ENCODE measurements around the gene YTHDF1. TPM values are rescaled to one million over a fixed set of nuclear protein-coding genes. Genes with fewer than 3 reads are reported as not detected.

Gene YTHDF1
- polyA plus RNA-seq, 1 donor from 2014 or later = 36.9 TPM

DNA sequence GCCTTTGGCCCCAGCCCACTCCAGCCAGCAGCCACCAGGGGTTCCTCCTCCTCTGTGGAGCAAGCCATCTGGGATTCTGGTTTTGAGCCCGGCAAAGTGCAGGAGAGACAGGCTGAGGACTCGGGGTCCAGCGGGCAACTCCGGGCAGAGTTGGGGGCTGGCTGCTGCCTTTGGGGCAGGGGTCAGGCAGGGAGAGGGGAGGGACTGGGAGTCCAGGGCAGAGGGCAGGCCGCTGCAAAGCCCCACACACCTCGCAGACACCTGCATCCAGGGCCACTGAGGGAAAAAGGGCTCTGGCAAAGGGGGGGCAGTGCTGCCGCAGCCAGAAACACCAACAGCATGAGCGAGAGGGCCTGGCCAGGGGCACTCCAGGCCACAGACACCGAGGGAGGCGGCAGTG is 28.5 kb upstream of the YTHDF1 start:
- no peaks in the 10 kb centered on the region for H3K9me3 ChIP-seq (ENCODE audit: low read length)
- TF ChIP-seq, protein P1, sequence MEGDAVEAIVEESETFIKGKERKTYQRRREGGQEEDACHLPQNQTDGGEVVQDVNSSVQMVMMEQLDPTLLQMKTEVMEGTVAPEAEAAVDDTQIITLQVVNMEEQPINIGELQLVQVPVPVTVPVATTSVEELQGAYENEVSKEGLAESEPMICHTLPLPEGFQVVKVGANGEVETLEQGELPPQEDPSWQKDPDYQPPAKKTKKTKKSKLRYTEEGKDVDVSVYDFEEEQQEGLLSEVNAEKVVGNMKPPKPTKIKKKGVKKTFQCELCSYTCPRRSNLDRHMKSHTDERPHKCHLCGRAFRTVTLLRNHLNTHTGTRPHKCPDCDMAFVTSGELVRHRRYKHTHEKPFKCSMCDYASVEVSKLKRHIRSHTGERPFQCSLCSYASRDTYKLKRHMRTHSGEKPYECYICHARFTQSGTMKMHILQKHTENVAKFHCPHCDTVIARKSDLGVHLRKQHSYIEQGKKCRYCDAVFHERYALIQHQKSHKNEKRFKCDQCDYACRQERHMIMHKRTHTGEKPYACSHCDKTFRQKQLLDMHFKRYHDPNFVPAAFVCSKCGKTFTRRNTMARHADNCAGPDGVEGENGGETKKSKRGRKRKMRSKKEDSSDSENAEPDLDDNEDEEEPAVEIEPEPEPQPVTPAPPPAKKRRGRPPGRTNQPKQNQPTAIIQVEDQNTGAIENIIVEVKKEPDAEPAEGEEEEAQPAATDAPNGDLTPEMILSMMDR (IDR thresholded peaks at IDR 0.05; ENCODE audit: poor library complexity, severe bottlenecking) = no peak
- TF ChIP-seq MXI1 (conservative IDR thresholded peaks at IDR 0.05; ENCODE audit: poor library complexity, severe bottlenecking) = no peak
- no peaks in the 10 kb centered on the region for H3K9me2 ChIP-seq (ENCODE audit: insufficient read depth, low read length)
- H3K79me2 ChIP-seq (replicated peaks; ENCODE audit: insufficient read depth, low read length) = no peaks in the 10 kb centered on the region
- H3K27ac ChIP-seq (ENCODE audit: low read length) = no peak overlapping the region
- H3K4me3 ChIP-seq (ENCODE audit: low read length) = no peak overlapping the region
- no peaks in the 10 kb centered on the region for H3F3A ChIP-seq (ENCODE audit: insufficient read depth, low read length, poor library complexity, severe bottlenecking)
- H3K27me3 ChIP-seq (ENCODE audit: insufficient read depth, low read depth, low read length) = no peaks in the 10 kb centered on the region
- H3K9ac ChIP-seq (ENCODE audit: low read length) = no peak overlapping the region
- no peak overlapping the region for H2AFZ ChIP-seq (ENCODE audit: low read depth, low read length)
- no peaks in the 10 kb centered on the region for H3K36me3 ChIP-seq (ENCODE audit: insufficient read depth, low read length)
- no peak overlapping the region for H3K4me2 ChIP-seq (ENCODE audit: low read length)
- no peaks in the 10 kb centered on the region for H4K20me1 ChIP-seq (ENCODE audit: insufficient read depth)

DNA sequence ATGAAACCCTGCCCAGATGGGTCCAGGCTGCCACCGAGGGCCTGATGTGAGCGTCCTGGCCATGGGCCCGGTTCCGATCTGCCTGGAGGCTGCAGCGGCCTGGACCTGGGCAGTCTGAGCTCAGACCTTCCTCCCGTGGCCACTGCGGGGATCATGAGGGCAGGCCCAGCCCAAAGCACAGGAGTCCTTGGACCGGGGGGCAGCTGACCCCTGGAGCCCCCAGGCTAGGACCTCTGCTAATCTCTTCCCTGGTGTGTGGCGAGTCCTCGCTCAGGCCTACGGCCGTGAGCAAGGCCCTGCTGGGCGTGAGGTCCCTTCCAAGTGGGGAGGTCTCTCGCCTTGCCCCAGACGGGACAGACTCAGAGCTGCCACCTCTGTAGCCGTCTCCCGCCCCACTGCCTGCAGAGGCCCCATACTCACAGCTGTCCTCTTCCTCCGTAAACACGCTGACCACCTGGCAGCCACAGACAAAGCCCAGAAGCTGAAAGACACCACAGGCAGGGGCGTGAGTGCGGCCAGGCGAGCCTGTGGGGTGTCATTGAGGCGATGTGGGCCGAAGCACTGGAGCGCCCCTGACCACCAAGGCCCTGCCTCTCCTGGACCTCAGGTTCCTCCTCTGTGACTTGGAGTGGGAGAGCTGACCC is 27.8 kb upstream of the YTHDF1 start:
- no peaks in the 10 kb centered on the region for H3K36me3 ChIP-seq (ENCODE audit: insufficient read depth, low read length)
- H3K27ac ChIP-seq (ENCODE audit: low read length) = no peak overlapping the region
- TF ChIP-seq REST (IDR thresholded peaks at IDR 0.05; ENCODE audit: borderline replicate concordance) (no peak), EZH2 (IDR thresholded peaks at IDR 0.05; ENCODE audit: borderline replicate concordance, insufficient read depth, low read length, poor library complexity, severe bottlenecking) (no peak), SMC3 (conservative IDR thresholded peaks at IDR 0.05; ENCODE audit: poor library complexity) (no peak)
- no peak overlapping the region for H3K4me2 ChIP-seq (ENCODE audit: low read length)
- H3K4me3 ChIP-seq (ENCODE audit: low read length) = no peak overlapping the region
- no peaks in the 10 kb centered on the region for H4K20me1 ChIP-seq (ENCODE audit: insufficient read depth)
- H3K9me2 ChIP-seq (ENCODE audit: insufficient read depth, low read length) = no peaks in the 10 kb centered on the region
- H3K79me2 ChIP-seq (replicated peaks; ENCODE audit: insufficient read depth, low read length) = no peaks in the 10 kb centered on the region
- no peaks in the 10 kb centered on the region for H3K27me3 ChIP-seq (ENCODE audit: insufficient read depth, low read depth, low read length)
- no peak overlapping the region for H2AFZ ChIP-seq (ENCODE audit: low read depth, low read length)
- H3K9ac ChIP-seq (ENCODE audit: low read length) = no peak overlapping the region
- H3F3A ChIP-seq (ENCODE audit: insufficient read depth, low read length, poor library complexity, severe bottlenecking) = no peaks in the 10 kb centered on the region
- H3K9me3 ChIP-seq (ENCODE audit: low read length) = no peaks in the 10 kb centered on the region

DNA sequence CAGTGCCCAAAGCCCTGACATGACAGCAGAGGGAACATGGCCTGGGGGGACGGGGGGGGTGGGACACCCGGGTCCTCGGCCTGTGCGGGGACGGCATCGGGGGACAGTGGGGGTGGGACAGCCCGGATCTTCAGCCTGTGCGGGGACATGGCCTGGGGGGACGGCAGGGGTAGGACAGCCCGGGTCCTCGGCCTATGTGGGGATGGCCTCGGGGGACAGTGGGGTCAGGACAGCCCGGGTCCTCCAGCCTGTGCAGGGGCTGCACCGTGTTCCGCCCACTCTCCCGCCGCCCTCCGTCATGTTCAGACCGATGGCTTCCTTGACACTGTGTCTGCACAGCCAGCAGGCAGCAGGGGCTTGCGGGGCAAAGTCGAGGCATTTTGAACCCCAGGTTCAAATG is 26.8 kb upstream of the YTHDF1 start:
- H4K20me1 ChIP-seq (ENCODE audit: insufficient read depth) = no peaks in the 10 kb centered on the region
- no peak overlapping the region for H3K4me2 ChIP-seq (ENCODE audit: low read length)
- no peak overlapping the region for H3K9ac ChIP-seq (ENCODE audit: low read length)

More for the DNA sequence above, 26.8 kb upstream of the YTHDF1 start:
- H3K36me3 ChIP-seq (ENCODE audit: insufficient read depth, low read length) = no peaks in the 10 kb centered on the region
- no peaks in the 10 kb centered on the region for H3K9me2 ChIP-seq (ENCODE audit: insufficient read depth, low read length)
- H3K9me3 ChIP-seq (ENCODE audit: low read length) = no peaks in the 10 kb centered on the region
- no peak overlapping the region for H2AFZ ChIP-seq (ENCODE audit: low read depth, low read length)
- H3F3A ChIP-seq (ENCODE audit: insufficient read depth, low read length, poor library complexity, severe bottlenecking) = no peaks in the 10 kb centered on the region
- TF ChIP-seq EZH2 (IDR thresholded peaks at IDR 0.05; ENCODE audit: borderline replicate concordance, insufficient read depth, low read length, poor library complexity, severe bottlenecking) (no peak), EP300 (conservative IDR thresholded peaks at IDR 0.05; ENCODE audit: poor library complexity, severe bottlenecking) (no peak), REST (IDR thresholded peaks at IDR 0.05; ENCODE audit: borderline replicate concordance) (no peak), SMC3 (conservative IDR thresholded peaks at IDR 0.05; ENCODE audit: poor library complexity) (no peak), TAF1 (IDR thresholded peaks at IDR 0.05; ENCODE audit: low read depth) (no peak)
- TF ChIP-seq, protein P1 (IDR thresholded peaks at IDR 0.05; ENCODE audit: poor library complexity, severe bottlenecking) = no peak
- H3K4me3 ChIP-seq (ENCODE audit: low read length) = no peak overlapping the region
- H3K27me3 ChIP-seq (ENCODE audit: insufficient read depth, low read depth, low read length) = no peaks in the 10 kb centered on the region
- no peaks in the 10 kb centered on the region for H3K79me2 ChIP-seq (replicated peaks; ENCODE audit: insufficient read depth, low read length)
- no peak overlapping the region for H3K27ac ChIP-seq (ENCODE audit: low read length)

Measured in neural cell (in vitro differentiated cells).